Measurements from ENCODE around the gene MRPL28.
"Not testable (repeated sequence)": the region's sequence is repeated elsewhere in the genome, so short reads cannot be mapped to it uniquely, and the experiment has no call there.

Gene MRPL28

GRCh38 chr16:337437-337836 lies 32.9 kb downstream of the MRPL28 start:
- no peak for DNase-seq

- no peak for DNase-seq
Observed at GRCh38 chr16:336269-336668, 34.1 kb downstream of the MRPL28 start.

- DNase-seq = not testable (repeated sequence)
Observed at GRCh38 chr16:334861-335632, 35.3 kb downstream of the MRPL28 start.

- not testable (repeated sequence) for DNase-seq
Observed at GRCh38 chr16:334164-334832, 36.0 kb downstream of the MRPL28 start.

GRCh38 chr16:333406-334094 lies 36.8 kb downstream of the MRPL28 start:
- no peak for DNase-seq

GRCh38 chr16:331181-331814 lies 39.0 kb downstream of the MRPL28 start:
- not testable (repeated sequence) for DNase-seq

- no peak for DNase-seq
Observed at GRCh38 chr16:330741-331140, 39.6 kb downstream of the MRPL28 start.

GRCh38 chr16:325375-326145 lies 44.8 kb downstream of the MRPL28 start:
- no peak for DNase-seq

GRCh38 chr16:324451-325334 lies 45.6 kb downstream of the MRPL28 start:
- peak; percentile 82 for DNase-seq

- DNase-seq = no peak
Observed at GRCh38 chr16:324201-324450, 46.2 kb downstream of the MRPL28 start.

- no peak for DNase-seq
Observed at GRCh38 chr16:322476-323143, 47.7 kb downstream of the MRPL28 start.

GRCh38 chr16:321532-321931 lies 48.8 kb downstream of the MRPL28 start:
- no peak for DNase-seq

GRCh38 chr16:320206-320605 lies 50.1 kb downstream of the MRPL28 start:
- DNase-seq = no peak

GRCh38 chr16:318628-319027 lies 51.7 kb downstream of the MRPL28 start:
- no peak for DNase-seq

- DNase-seq = no peak
Observed at GRCh38 chr16:317583-317982, 52.8 kb downstream of the MRPL28 start.

Measured in activated gamma-delta T cell (primary cell).